C4-2B (cell line): ENCODE measurements around the gene DCAF12L1.

Experiments used
- H3K27ac ChIP-seq: fragments of 450-650 bp; 2 replicates; pipeline ENCODE4 v1.5.1; 2017
- CTCF ChIP-seq: fragments of 450-650 bp; conservative IDR thresholded peaks from 2 replicates; pipeline ENCODE4 v1.5.1; 2017; ENCODE audit warnings: mild to moderate bottlenecking
- ZFX ChIP-seq: fragments of 450-650 bp; IDR thresholded peaks from 2 replicates; pipeline ENCODE4 v1.6.1; 2017

DCAF12L1 gene

GRCh38 chrX:126552313-126553022 lies at the start of gene DCAF12L1:
Gene DCAF12L1 (minus strand): TSS chrX:126552814. CDS start chrX:126552608, 206 bp downstream.
- TF ChIP-seq ZFX (no peak), CTCF (no peak)

GRCh38 chrX:126580877-126581276 lies 28.3 kb upstream of the DCAF12L1 start:
- TF ChIP-seq ZFX (no peak), CTCF (no peak)
- no peak overlapping the region for H3K27ac ChIP-seq

More at GRCh38 chrX:126552313-126553022, at the start of gene DCAF12L1:
- no peak within 1 kb of the TSS for H3K27ac ChIP-seq

DNA sequence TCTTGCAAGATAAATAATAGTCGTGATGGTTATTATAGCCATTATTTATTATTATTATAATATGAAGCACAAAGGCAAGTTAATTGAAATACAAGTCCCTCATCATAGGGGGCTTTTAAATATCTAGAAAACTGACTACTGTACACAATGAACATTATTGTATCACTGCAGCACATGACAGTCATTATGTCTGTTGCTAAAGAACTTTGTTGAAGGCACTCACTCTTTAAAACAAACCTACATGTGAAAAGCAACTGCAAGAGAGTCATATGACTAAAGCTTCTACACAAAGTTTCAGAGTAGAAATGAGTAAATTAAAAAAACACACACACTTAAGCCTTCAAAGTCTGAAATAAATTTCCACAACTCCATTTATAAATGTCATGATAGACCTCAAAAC lies 23.3 kb upstream of the DCAF12L1 start:
- TF ChIP-seq CTCF = no peak
- no peak for TF ChIP-seq ZFX
- H3K27ac ChIP-seq = no peak overlapping the region

- TF ChIP-seq CTCF (no peak), ZFX (no peak)
- no peak overlapping the region for H3K27ac ChIP-seq
Observed at GRCh38 chrX:126557151-126557550, 4.5 kb upstream of the DCAF12L1 start.

- no peak for TF ChIP-seq CTCF
- H3K27ac ChIP-seq = no peak overlapping the region
Observed at GRCh38 chrX:126551725-126552312, 795 bp downstream of the DCAF12L1 start.

- TF ChIP-seq ZFX (no peak), CTCF (no peak)
- no peak overlapping the region for H3K27ac ChIP-seq
Observed at GRCh38 chrX:126551306-126551705, 1.3 kb downstream of the DCAF12L1 start.

DNA sequence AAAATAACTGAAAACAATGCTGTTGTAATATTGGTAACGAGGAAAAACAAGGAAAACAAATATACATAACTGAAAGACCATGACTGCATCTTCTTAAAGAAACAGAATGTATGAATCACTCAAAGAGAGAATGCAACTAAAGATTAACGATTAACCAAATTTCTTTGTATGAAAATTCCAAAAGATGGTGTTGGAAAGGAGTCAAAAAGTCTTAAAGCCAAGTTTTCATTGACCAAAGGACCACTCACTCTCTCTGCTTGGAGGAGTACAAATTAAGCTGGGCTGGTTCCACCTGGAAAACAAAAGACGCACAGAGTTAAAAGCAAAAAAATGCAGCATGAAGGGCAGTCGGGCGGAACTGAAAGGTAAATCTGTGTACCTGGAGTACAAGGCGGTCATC lies 1.8 kb downstream of the DCAF12L1 start:
- no peak overlapping the region for H3K27ac ChIP-seq
- TF ChIP-seq ZFX (no peak), CTCF (no peak)
